K562 (cell line): ENCODE data around the gene ZBTB49.

Experiments used
- ATF7 ChIP-seq: fragments of 450-650 bp; IDR thresholded peaks from 2 replicates; pipeline ENCODE4 v1.7.1; 2014; ENCODE audit warnings: mild to moderate bottlenecking, moderate library complexity
- CBX3 ChIP-seq, 2 experiments: IDR thresholded peaks; 1 replicate in 1 of 2; 2 replicates in 1 of 2; pipeline ENCODE4 v1.6.1; 2012; ENCODE audit warnings: inconsistent platforms in 2 of 2, low read length in 2 of 2, borderline replicate concordance in 1 of 2, control low read depth in 1 of 2
- CTCF ChIP-seq, 3 experiments: IDR thresholded peaks in 2 of 3; conservative IDR thresholded peaks in 1 of 3; 2 replicates each; pipeline ENCODE4 v1.5.1; 2011 to 2012; ENCODE audit warnings: low read length in 3 of 3, mild to moderate bottlenecking in 3 of 3, control low read depth in 2 of 3, improper control_type of control experiment in 1 of 3, inconsistent platforms in 1 of 3, low read depth in 1 of 3, mixed read lengths in 1 of 3, moderate library complexity in 1 of 3; ENCODE audit not compliant: insufficient read depth in 2 of 3
- MAX ChIP-seq: sonication (generic); formaldehyde crosslinking; IDR thresholded peaks from 2 replicates; pipeline ENCODE4 v1.9.0; 2022; ENCODE audit warnings: mild to moderate bottlenecking, missing genetic modification reagents
- MCM2 ChIP-seq: fragments of 450-650 bp; IDR thresholded peaks from 2 replicates; pipeline ENCODE4 v1.6.1; 2017; ENCODE audit warnings: low read depth, mild to moderate bottlenecking
- MYC ChIP-seq, 2 experiments: fragments of 250-450 bp in 1 of 2; sonication (Bioruptor Pico) in 1 of 2; IDR thresholded peaks; 2 replicates each; pipeline versions ENCODE4 v1.5.1 to v1.6.1; 2012 to 2021; ENCODE audit warnings: low read depth in 2 of 2, borderline replicate concordance in 1 of 2, improper control_type of control experiment in 1 of 2, low read length in 1 of 2, mild to moderate bottlenecking in 1 of 2, moderate library complexity in 1 of 2
- NFIC ChIP-seq: fragments of 450-650 bp; IDR thresholded peaks from 2 replicates; pipeline ENCODE4 v1.6.1; 2017; ENCODE audit warnings: mild to moderate bottlenecking, inconsistent platforms
- POLR2AphosphoS5 ChIP-seq: IDR thresholded peaks from 2 replicates; pipeline ENCODE4 v1.6.1; 2011; ENCODE audit warnings: mild to moderate bottlenecking, low read depth, low read length, moderate library complexity; ENCODE audit not compliant: control insufficient read depth, insufficient read depth
- SMAD1 ChIP-seq: fragments of 150-350 bp; IDR thresholded peaks from 2 replicates; pipeline ENCODE4 v1.6.1; 2014; ENCODE audit warnings: low read length, low read depth; ENCODE audit not compliant: partially characterized antibody
- ZNF124 ChIP-seq: sonication (generic); formaldehyde crosslinking; IDR thresholded peaks from 2 replicates; pipeline ENCODE4 v1.8.1; 2022; ENCODE audit warnings: missing genetic modification reagents
- ZNF668 ChIP-seq: fragments of 250-450 bp; sonication (Bioruptor Pico); IDR thresholded peaks from 2 replicates; pipeline ENCODE4 v1.8.0; 2022; ENCODE audit warnings: mild to moderate bottlenecking, inconsistent platforms

- no peak for TF ChIP-seq CTCF (IDR thresholded peaks at IDR 0.05 in 2 of 3, conservative IDR thresholded peaks at IDR 0.05 in 1 of 3; ENCODE audit: insufficient read depth in 2 of 3, low read depth in 1 of 3, low read length in 3 of 3)
- no peak for TF ChIP-seq ZNF668
- no peak for TF ChIP-seq MCM2
- TF ChIP-seq MAX = no peak
- TF ChIP-seq MYC (IDR thresholded peaks at IDR 0.05; ENCODE audit: low read depth, low read length) = no peak
- no peak for TF ChIP-seq MYC (CRISPR knock-in tag; IDR thresholded peaks at IDR 0.05; ENCODE audit: borderline replicate concordance, low read depth)
- TF ChIP-seq NFIC = no peak
- no peak for TF ChIP-seq POLR2AphosphoS5
- no peak for TF ChIP-seq ZNF124
- no peak for TF ChIP-seq CBX3 (IDR thresholded peaks at IDR 0.05; ENCODE audit: borderline replicate concordance in 1 of 2, low read length in 2 of 2)
- no peak for TF ChIP-seq ATF7
- no peak for TF ChIP-seq SMAD1
Measured at GRCh38 chr4:4358093-4358854, 68.2 kb downstream of the ZBTB49 start.
